ENCODE measurements around the gene ASAH2. TPM values are rescaled to one million over a fixed set of nuclear protein-coding genes. Genes with fewer than 3 reads are reported as not detected.

The ASAH2 gene
- polyA plus RNA-seq, 3 donors: not detected

DNA sequence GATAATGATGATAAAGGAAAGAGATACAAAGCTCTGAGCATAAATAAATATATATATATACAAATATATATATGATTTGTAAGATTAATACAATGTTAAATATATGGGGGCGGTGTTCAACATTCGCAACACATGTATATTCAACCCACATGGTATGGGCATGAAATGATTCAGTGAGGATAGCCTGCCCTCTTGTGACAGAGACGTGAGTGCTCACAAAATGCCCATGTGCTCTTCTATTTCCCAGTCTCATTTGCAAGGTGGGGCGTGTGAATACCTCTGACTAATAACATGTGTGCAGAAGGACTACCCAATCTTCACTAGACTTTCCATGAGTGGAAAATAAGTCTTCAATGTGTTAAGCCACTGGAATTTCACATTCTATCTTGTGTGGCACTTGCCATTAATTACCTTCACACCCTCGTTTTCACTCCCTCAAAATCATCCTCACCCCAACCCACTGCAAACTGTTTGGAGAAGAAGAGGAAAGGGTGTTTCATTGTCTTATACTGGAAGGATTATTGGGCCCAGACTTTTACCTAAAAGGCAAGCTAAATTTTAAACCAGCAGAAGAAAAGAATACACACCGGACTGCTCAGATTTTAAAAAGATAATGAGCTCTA, 26.9 kb downstream of the ASAH2 start:
- Mint-ChIP-seq H3K9me3 (no peaks in the 10 kb centered on the region), H3K4me3 (no peak overlapping the region), H3K27me3 (ENCODE audit: low read depth in 3 of 3) (peaks cover 5 to 14% (median 7%) of the 10 kb centered on the region in 3 donors), H3K27ac (no peak overlapping the region), H3K36me3 (no peaks in the 10 kb centered on the region), H3K4me1 (no peaks in the 10 kb centered on the region)
- Histone ChIP-seq H3K9ac (ENCODE audit: insufficient read depth, low read length, poor library complexity, severe bottlenecking) (no peak overlapping the region), H3K27ac (ENCODE audit: low read depth in 1 of 2, low read length in 2 of 2) (no peak overlapping the region), H3K27me3 (ENCODE audit: control insufficient read depth in 2 of 2, insufficient read depth in 2 of 2, low read length in 2 of 2) (peaks cover 0 to 6% of the 10 kb centered on the region in 2 donors), H3K4me3 (replicated peaks in 1 of 3; ENCODE audit: low read depth in 2 of 3, low read length in 3 of 3) (no peak overlapping the region), H3K4me2 (replicated peaks; ENCODE audit: extremely low read depth, low read length, poor library complexity, severe bottlenecking) (no peak overlapping the region), H3K9me3 (replicated peaks in 1 of 2; ENCODE audit: control insufficient read depth in 1 of 2, insufficient read depth in 1 of 2, low read length in 2 of 2) (no peaks in the 10 kb centered on the region), H4K20me1 (ENCODE audit: insufficient read depth, low read length) (no peaks in the 10 kb centered on the region), H2AFZ (ENCODE audit: insufficient read depth, low read depth, low read length, poor library complexity, severe bottlenecking) (no peak overlapping the region), H3K36me3 (replicated peaks in 1 of 2; ENCODE audit: control insufficient read depth in 1 of 2, insufficient read depth in 2 of 2, low read length in 2 of 2) (no peaks in the 10 kb centered on the region), H3K4me1 (ENCODE audit: control insufficient read depth in 1 of 2, insufficient read depth in 2 of 2, low read length in 2 of 2) (no peaks in the 10 kb centered on the region), H3K79me2 (ENCODE audit: insufficient read depth, low read length) (no peaks in the 10 kb centered on the region)
- peak; percentile 45 for TF ChIP-seq CTCF (IDR thresholded peaks at IDR 0.05)
- intact Hi-C loops (cut with micrococcal nuclease): loop anchor here in 1 of 2 donors (5.0 kb wide), 1 partner anchor 632 kb away; no protein-coding TSS in a partner anchor
- peak; percentile 6 to 37 (median 14) for DNase-seq
- WGBS (ENCODE audit: insufficient coverage): 0% methylated on average over 1 of the region's 6 CpGs

GRCh38 chr10:50222199-50222598, 29.1 kb downstream of the ASAH2 start:
- Histone ChIP-seq H4K20me1 (ENCODE audit: insufficient read depth, low read length) (no peaks in the 10 kb centered on the region), H3K4me1 (ENCODE audit: control insufficient read depth in 1 of 2, insufficient read depth in 2 of 2, low read length in 2 of 2) (no peaks in the 10 kb centered on the region), H3K4me3 (replicated peaks in 1 of 3; ENCODE audit: low read depth in 2 of 3, low read length in 3 of 3) (no peak overlapping the region), H3K27me3 (ENCODE audit: control insufficient read depth in 2 of 2, insufficient read depth in 2 of 2, low read length in 2 of 2) (peaks cover 0 to 6% of the 10 kb centered on the region in 2 donors), H3K79me2 (ENCODE audit: insufficient read depth, low read length) (no peaks in the 10 kb centered on the region), H2AFZ (ENCODE audit: insufficient read depth, low read depth, low read length, poor library complexity, severe bottlenecking) (no peak overlapping the region), H3K9ac (ENCODE audit: insufficient read depth, low read length, poor library complexity, severe bottlenecking) (no peak overlapping the region), H3K36me3 (replicated peaks in 1 of 2; ENCODE audit: control insufficient read depth in 1 of 2, insufficient read depth in 2 of 2, low read length in 2 of 2) (no peaks in the 10 kb centered on the region), H3K9me3 (replicated peaks in 1 of 2; ENCODE audit: control insufficient read depth in 1 of 2, insufficient read depth in 1 of 2, low read length in 2 of 2) (no peaks in the 10 kb centered on the region), H3K27ac (ENCODE audit: low read depth in 1 of 2, low read length in 2 of 2) (no peak overlapping the region), H3K4me2 (replicated peaks; ENCODE audit: extremely low read depth, low read length, poor library complexity, severe bottlenecking) (no peak overlapping the region)
- intact Hi-C loops (cut with micrococcal nuclease): loop anchor here in 1 of 2 donors (5.0 kb wide), 1 partner anchor 630 kb away; no protein-coding TSS in a partner anchor
- Mint-ChIP-seq H3K4me1 (no peaks in the 10 kb centered on the region), H3K9me3 (peaks cover 0 to under 1% (median 0%) of the 10 kb centered on the region in 7 donors), H3K36me3 (no peaks in the 10 kb centered on the region), H3K27ac (no peak overlapping the region), H3K27me3 (ENCODE audit: low read depth in 3 of 3) (peaks cover 3 to 12% (median 7%) of the 10 kb centered on the region in 3 donors), H3K4me3 (no peak overlapping the region)
- TF ChIP-seq CTCF (IDR thresholded peaks at IDR 0.05): no peak
- WGBS (ENCODE audit: insufficient coverage): no CpG with 5 or more reads among the region's 2 CpGs
- DNase-seq: no peak

Measured in CD14-positive monocyte (primary cell).